CD14-positive monocyte (primary cell): ENCODE results near the gene TRIM59. TPM values are rescaled to one million over a fixed set of nuclear protein-coding genes. Genes with fewer than 3 reads are reported as not detected.

Experiments
- DNase-seq, 3 donors: peaks; one replicate each; pipeline ENCODE4 v3.0.0-alpha.2; 2011 to 2022
- H2AFZ ChIP-seq: 2 replicates; pipeline ENCODE4 v1.6.0; 2012; ENCODE audit warnings: mild to moderate bottlenecking, low read depth, low read length, inconsistent platforms; ENCODE audit not compliant: insufficient read depth, poor library complexity, severe bottlenecking
- H3K27ac ChIP-seq, 2 donors: 1 replicate in 1 of 2; 2 replicates in 1 of 2; pipeline ENCODE4 v1.5.1; 2012 to 2013; ENCODE audit warnings: low read length in 2 of 2, control low read depth in 1 of 2, inconsistent platforms in 1 of 2, low read depth in 1 of 2, mild to moderate bottlenecking in 1 of 2
- H3K27me3 ChIP-seq, 2 donors: one replicate each; pipeline versions ENCODE4 v1.6.0 to v1.6.1; 2011 to 2013; ENCODE audit warnings: low read length in 2 of 2; ENCODE audit not compliant: control insufficient read depth in 2 of 2, insufficient read depth in 2 of 2
- H3K36me3 ChIP-seq, 2 donors: replicated peaks in 1 of 2; 1 replicate in 1 of 2; 2 replicates in 1 of 2; pipeline versions ENCODE4 v1.5.1 to v1.6.1; 2012 to 2013; ENCODE audit warnings: low read length in 2 of 2, control low read depth in 1 of 2, inconsistent platforms in 1 of 2, mild to moderate bottlenecking in 1 of 2; ENCODE audit not compliant: insufficient read depth in 2 of 2, control insufficient read depth in 1 of 2
- H3K4me1 ChIP-seq, 2 donors: 1 replicate in 1 of 2; 2 replicates in 1 of 2; pipeline versions ENCODE4 v1.5.1 to v1.6.1; 2012 to 2013; ENCODE audit warnings: low read length in 2 of 2, control low read depth in 1 of 2, inconsistent platforms in 1 of 2, mild to moderate bottlenecking in 1 of 2, moderate library complexity in 1 of 2; ENCODE audit not compliant: insufficient read depth in 2 of 2, control insufficient read depth in 1 of 2
- H3K4me2 ChIP-seq: replicated peaks from 2 replicates; pipeline ENCODE3; 2012; ENCODE audit warnings: low read length, moderate library complexity, mild to moderate bottlenecking; ENCODE audit not compliant: poor library complexity, severe bottlenecking; ENCODE audit errors: extremely low read depth
- H3K4me3 ChIP-seq, 3 experiments: fragments of 200-600 bp in 1 of 3; sonication (generic) in 1 of 3; replicated peaks in 1 of 3; 1 replicate in 2 of 3; 2 replicates in 1 of 3; pipeline ENCODE4 v1.5.1; 2011 to 2013; ENCODE audit warnings: low read length in 3 of 3, mild to moderate bottlenecking in 3 of 3, control low read depth in 2 of 3, low read depth in 2 of 3, inconsistent platforms in 1 of 3, moderate library complexity in 1 of 3
- H3K79me2 ChIP-seq: 2 replicates; pipeline ENCODE4 v1.6.0; 2012; ENCODE audit warnings: mild to moderate bottlenecking, control low read depth, inconsistent platforms, low read length, moderate library complexity; ENCODE audit not compliant: insufficient read depth
- H3K9ac ChIP-seq: 2 replicates; pipeline ENCODE4 v1.6.0; 2017; ENCODE audit warnings: low read length, mild to moderate bottlenecking; ENCODE audit not compliant: insufficient read depth, poor library complexity, severe bottlenecking
- H3K9me3 ChIP-seq, 2 donors: replicated peaks in 1 of 2; 1 replicate in 1 of 2; 2 replicates in 1 of 2; pipeline versions ENCODE4 v1.5.1 to v1.6.1; 2012 to 2013; ENCODE audit warnings: low read length in 2 of 2, control low read depth in 1 of 2; ENCODE audit not compliant: control insufficient read depth in 1 of 2, insufficient read depth in 1 of 2
- H4K20me1 ChIP-seq: 2 replicates; pipeline ENCODE4 v1.6.0; 2012; ENCODE audit warnings: mild to moderate bottlenecking, low read length, control low read depth, moderate library complexity; ENCODE audit not compliant: insufficient read depth
- H3K27ac Mint-ChIP-seq, 7 donors: one replicate each; pipeline ENCODE4 v1.8.0; 2020; ENCODE audit warnings: mild to moderate bottlenecking in 7 of 7, mixed read lengths in 7 of 7, moderate library complexity in 6 of 7, inconsistent platforms in 2 of 7
- H3K27me3 Mint-ChIP-seq, 3 donors: one replicate each; pipeline ENCODE4 v1.8.0; 2021 to 2022; ENCODE audit warnings: low read depth in 3 of 3, mild to moderate bottlenecking in 3 of 3, mixed read lengths in 3 of 3, moderate library complexity in 3 of 3, inconsistent platforms in 1 of 3
- H3K36me3 Mint-ChIP-seq, 2 donors: one replicate each; pipeline ENCODE4 v1.8.0; 2020; ENCODE audit warnings: mixed read lengths in 2 of 2, inconsistent platforms in 1 of 2, mild to moderate bottlenecking in 1 of 2
- H3K4me1 Mint-ChIP-seq: one replicate; pipeline ENCODE4 v1.8.0; 2020; ENCODE audit warnings: mild to moderate bottlenecking, mixed read lengths
- H3K4me3 Mint-ChIP-seq, 2 donors: one replicate each; pipeline ENCODE4 v1.8.0; 2020; ENCODE audit warnings: mild to moderate bottlenecking in 2 of 2, mixed read lengths in 2 of 2, moderate library complexity in 1 of 2
- H3K9me3 Mint-ChIP-seq, 7 donors: one replicate each; pipeline ENCODE4 v1.8.0; 2020 to 2022; ENCODE audit warnings: mixed read lengths in 7 of 7, mild to moderate bottlenecking in 6 of 7, moderate library complexity in 6 of 7, inconsistent platforms in 2 of 7
- CTCF ChIP-seq: fragments of 200-600 bp; IDR thresholded peaks from one replicate; pipeline ENCODE4 v1.8.0; 2022; ENCODE audit warnings: antibody characterized with exemption, mild to moderate bottlenecking
- WGBS: methylation state at CpG from one replicate; pipeline ENCODE4 v1.1.5; 2013; ENCODE audit warnings: missing lambda C conversion rate; ENCODE audit not compliant: insufficient coverage; 5-methylcytosine and 5-hydroxymethylcytosine counted together
- intact Hi-C, 2 donors: fragments of 100-400 bp; cut with micrococcal nuclease; formaldehyde crosslinking; loops; one replicate each; pipeline versions ENCODE4 v1.15.0 to v1.15.1; 2023
- polyA plus RNA-seq, 3 donors: library from polyadenylated mRNA; depleted of rRNA in 1 of 3; unstranded in 2 of 3; stranded (reverse) in 1 of 3; fragments of 300-500 nt in 2 of 3; fragments of >200 nt in 1 of 3; fragmentation: Illumina TruSeq in 2 of 3; gene quantifications; 1 replicate in 2 of 3; 2 replicates in 1 of 3; pipeline ENCODE4 v1.2.3, GENCODE V29; 2012 to 2021

The TRIM59 gene
- polyA plus RNA-seq, 3 donors, result 2.5 to 4.2 (median 4.2) TPM

DNA sequence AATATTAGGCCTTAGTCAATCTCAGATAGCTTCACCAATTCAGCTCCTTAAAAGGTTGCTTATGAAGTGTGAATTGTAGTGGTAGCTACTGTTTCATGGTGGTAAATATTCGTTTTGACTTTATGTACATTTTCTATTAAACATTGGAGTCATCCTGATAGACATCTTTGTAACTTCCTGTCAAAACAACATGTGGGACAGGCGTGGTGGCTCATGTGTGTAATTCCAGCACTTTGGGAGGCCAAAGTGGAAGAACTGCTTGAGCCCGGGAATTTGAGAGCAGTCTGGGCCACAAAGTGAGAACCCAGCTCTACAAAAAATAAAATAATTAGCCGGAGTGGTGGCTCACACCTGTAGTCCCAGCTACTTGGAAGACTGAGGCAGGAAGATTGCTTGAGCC lies 2.0 kb upstream of the TRIM59 start:
- intact Hi-C loops, result no loop called here
- H3K4me3 Mint-ChIP-seq, result no peak overlapping the region
- Histone ChIP-seq H4K20me1 (no peaks in the 10 kb centered on the region), H3K9me3 (no peaks in the 10 kb centered on the region), H3K36me3 (no peaks in the 10 kb centered on the region), H3K27ac (no peak overlapping the region), H2AFZ (no peak overlapping the region), H3K79me2 (peaks cover 29% of the 10 kb centered on the region), H3K4me2 (no peak overlapping the region), H3K4me3 (no peak overlapping the region), H3K27me3 (no peaks in the 10 kb centered on the region), H3K4me1 (peaks cover 16 to 30% of the 10 kb centered on the region in 2 donors), H3K9ac (no peak overlapping the region)
- no peak for DNase-seq
- WGBS, result 96% methylated on average over 3 of the region's 4 CpGs
- H3K4me1 Mint-ChIP-seq, result peaks cover 23% of the 10 kb centered on the region
- H3K36me3 Mint-ChIP-seq, result peaks cover 0 to 2% of the 10 kb centered on the region in 2 donors
- H3K27ac Mint-ChIP-seq, result no peak overlapping the region
- TF ChIP-seq CTCF, result no peak
- H3K9me3 Mint-ChIP-seq, result peaks cover 0 to 14% (median 6%) of the 10 kb centered on the region in 7 donors
- peaks cover 0 to 9% (median 4%) of the 10 kb centered on the region in 3 donors for H3K27me3 Mint-ChIP-seq

DNA sequence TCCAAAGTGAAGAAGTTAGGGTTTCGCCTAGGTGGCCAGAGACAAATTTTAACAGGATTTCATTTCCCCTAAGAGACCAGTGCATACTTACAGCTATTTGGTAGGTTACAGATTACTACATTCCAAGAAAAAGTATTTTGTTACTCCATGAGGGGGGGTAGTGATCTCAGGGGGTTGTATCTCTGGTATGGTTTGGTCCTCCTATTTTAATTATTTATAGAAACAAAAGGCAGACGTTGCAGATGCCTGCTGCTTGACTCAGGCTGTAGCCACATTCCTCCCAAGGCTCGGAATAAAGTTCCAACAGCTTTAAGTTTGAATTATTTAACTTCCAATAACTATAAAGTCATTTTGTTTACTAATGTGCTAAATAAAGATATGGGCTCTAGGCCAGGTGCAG lies 1.3 kb upstream of the TRIM59 start:
- peaks cover 26% of the 10 kb centered on the region for H3K4me1 Mint-ChIP-seq
- peaks cover 0 to 14% (median 6%) of the 10 kb centered on the region in 7 donors for H3K9me3 Mint-ChIP-seq
- Histone ChIP-seq H3K27me3 (no peaks in the 10 kb centered on the region), H3K4me2 (peak overlapping the region; percentile 82), H2AFZ (peak overlapping the region; percentile 92), H3K79me2 (peaks cover 36% of the 10 kb centered on the region), H3K9ac (no peak overlapping the region), H3K9me3 (no peaks in the 10 kb centered on the region), H4K20me1 (no peaks in the 10 kb centered on the region), H3K4me1 (peaks cover 16 to 30% of the 10 kb centered on the region in 2 donors), H3K36me3 (no peaks in the 10 kb centered on the region), H3K27ac (no peak overlapping the region), H3K4me3 (peak overlapping the region in 1 of 3 experiments; percentile 83)
- intact Hi-C loops, result no loop called here
- no peak for DNase-seq
- no peak overlapping the region for H3K4me3 Mint-ChIP-seq
- H3K36me3 Mint-ChIP-seq, result peaks cover 2 to 4% of the 10 kb centered on the region in 2 donors
- peaks cover 0 to 9% (median 4%) of the 10 kb centered on the region in 3 donors for H3K27me3 Mint-ChIP-seq
- peak overlapping the region in 1 of 7 donors; percentile 84 for H3K27ac Mint-ChIP-seq
- no peak for TF ChIP-seq CTCF
- no CpG with 5 or more reads among the region's 3 CpGs for WGBS
